GM21528 (cell line): ENCODE measurements around the gene RND1.
A peak's percentile ranks its signal among the peaks of the same experiment; 100 is the strongest.
"Not testable (repeated sequence)": the region's sequence is repeated elsewhere in the genome, so short reads cannot be mapped to it uniquely, and the experiment has no call there.

Experiments used
- ATAC-seq: cut with Tn5 transposase; IDR thresholded peaks from one replicate; pipeline ENCODE4 v1.9.1; 2021; ENCODE audit warnings: mild to moderate bottlenecking, moderate library complexity; ENCODE audit not compliant: unreplicated experiment, low FRiP score

Gene RND1

GRCh38 chr12:48869191-48869590 lies 3.5 kb upstream of the RND1 start:
- ATAC-seq: no peak

DNA sequence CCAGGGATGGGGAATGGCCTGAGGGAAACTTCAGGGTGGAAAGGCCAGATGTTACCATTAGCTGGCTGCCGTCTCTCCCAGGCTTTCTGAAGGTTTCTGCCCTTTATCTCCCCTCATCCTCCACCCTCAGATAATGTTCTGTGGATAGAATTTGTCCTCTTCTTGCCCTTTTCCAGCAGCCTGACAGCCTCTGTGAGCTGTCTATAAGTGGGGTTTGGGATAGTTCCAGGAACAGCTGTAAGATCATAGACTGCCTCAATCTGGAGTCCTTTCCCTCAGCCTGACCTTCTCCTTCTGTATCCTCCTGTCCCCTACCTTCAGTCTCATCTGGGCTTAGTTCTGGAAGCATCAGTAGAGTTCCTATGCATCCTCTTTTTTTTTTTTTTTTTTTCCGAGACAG lies 2.8 kb upstream of the RND1 start:
- ATAC-seq: no peak

DNA sequence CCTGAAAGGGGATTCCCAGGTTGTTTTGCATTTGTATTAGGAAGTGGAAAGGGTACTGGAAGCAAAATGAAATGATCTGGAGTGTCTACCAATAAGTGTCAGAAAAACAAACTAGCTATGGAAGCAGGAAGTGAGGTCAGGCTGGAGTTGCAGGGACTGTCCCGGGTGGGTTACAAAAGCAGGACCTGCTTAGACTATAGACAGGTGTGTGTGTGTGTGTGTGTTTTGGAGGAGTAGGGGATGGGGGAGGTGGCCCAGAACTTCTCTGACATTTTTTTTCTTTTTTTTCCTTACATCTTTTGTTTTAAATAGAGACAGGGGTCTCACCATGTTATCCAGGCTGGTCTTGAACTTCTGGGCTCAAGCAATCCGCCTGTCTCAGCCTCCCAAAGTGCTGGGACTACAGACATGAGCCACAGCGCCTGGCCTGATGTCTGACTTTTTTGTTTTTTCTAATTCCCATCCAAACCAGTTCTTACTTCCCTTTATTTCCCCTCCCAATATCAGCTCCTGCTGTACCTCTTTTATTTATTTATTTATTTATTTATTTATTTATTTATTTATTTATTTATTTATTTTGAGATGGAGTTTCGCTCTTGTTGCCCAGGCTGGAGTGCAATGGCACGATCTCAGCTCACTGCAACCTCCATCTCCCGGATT lies 512 bp upstream of the RND1 start:
- ATAC-seq: no peak

GRCh38 chr12:48863291-48863690 lies 2.4 kb downstream of the RND1 start:
- no peak for ATAC-seq

DNA sequence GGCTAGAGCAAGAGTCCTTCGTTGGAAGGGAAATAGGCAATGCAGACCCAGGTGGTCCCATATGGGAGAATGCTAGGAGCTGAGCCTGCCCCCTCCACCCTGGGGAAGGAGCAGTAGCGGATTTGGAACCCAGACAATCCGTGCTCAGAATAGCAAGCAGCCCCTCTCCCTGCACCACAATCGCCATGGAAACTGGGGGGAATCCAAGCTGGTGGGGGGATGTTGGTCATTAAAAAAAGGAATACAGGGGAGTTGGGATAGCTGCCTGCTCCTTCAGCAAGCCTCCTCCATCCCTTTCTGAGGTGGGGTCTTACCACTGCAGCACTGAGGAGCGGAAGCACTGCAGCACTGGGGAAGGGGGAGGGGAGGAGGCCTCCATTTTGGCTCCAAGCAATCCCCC lies 2.9 kb downstream of the RND1 start:
- ATAC-seq: no peak

DNA sequence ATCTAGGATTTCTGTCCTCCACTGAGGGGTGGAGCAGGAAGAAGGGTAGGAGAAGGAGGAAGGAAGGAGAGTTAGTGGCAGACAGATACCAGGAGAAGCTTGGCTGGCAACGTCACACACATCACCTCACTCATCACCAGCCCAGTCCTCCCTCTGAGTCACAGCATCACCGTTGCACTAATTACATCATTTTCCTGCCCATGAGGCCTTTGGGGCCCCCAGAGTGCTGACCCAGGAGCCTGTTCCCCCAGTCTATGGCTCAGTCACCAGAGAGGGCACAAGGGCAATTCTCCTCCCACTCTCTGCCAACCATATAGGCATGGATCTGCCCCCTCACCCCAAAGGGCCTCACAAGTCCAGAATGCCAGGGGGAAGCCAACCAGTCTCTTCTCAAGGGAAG lies 4.6 kb downstream of the RND1 start:
- ATAC-seq: no peak

DNA sequence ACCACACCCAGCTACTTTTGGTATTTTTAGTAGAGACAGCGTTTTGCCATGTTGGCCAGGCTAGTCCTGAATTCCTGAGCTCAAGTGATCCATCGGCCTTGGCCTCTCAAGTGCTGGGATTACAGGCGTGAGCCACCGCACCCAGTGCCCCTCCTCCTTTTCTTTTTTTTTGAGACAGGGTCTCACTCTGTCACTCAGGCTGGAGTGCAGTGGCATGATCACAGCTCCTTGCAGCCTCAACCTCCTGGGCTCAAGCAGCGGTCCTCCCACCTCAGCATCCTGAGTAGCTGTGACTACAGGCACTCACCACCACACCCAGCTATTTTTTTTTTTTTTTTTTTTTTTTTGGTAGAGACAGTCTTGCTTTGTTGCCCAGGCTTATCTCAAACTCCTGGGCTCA lies 5.4 kb downstream of the RND1 start:
- ATAC-seq: not testable (repeated sequence)

DNA sequence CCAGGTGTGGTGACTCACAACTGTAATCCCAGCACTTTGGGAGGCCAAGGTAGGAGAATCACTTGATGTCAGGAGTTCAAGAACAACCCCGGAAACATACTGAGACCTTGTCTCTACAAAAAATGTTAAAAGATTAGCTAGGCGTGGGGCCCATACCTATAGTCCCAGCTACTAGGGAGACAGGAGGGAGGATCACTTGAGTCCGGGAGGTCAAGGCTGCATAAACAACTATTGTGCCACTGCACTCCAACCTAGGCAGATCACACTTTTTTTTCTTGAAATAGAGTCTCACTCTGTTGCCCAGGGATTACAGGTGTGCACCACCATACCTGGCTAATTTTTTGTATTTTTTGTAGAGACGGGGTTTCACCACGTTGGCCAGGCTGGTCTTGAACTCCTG lies 6.1 kb downstream of the RND1 start:
- no peak for ATAC-seq

- ATAC-seq: no peak
Measured at GRCh38 chr12:48858043-48858442, 7.6 kb downstream of the RND1 start.

DNA sequence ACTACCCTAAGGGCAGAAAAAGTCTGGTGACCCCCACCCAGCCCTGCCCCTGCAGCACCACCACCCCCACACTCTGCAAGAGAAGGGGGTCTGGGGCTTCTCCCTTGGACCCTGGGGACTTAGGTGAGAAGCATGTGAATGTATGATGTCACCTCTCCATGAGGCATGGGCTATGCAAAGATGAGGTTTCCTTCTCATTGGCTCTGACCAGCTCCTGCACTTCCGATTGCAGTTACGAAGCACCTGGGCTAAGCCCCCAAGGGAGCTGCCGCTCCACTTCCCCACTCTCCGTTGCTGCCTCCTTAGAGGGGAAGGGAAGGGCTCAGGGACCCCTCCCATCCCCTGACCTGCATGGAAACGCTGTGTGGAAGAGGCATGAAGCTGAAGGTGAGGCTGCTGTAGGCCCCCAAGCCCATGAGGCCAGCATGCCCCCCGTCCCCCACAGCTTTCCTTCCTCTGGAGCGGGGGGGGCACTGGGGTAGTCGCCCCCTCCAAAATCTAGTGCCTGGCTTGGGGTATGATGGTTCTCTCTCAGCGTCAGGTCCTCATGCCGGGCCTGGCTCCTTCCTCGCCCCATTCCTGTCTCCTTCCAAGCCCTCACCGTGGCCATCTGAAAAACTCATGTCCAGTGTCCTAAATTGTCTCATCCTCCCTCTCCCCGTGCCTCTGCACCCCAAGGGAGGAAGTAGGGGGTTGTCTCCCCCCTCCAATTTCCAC lies 8.2 kb downstream of the RND1 start:
- no peak for ATAC-seq

GRCh38 chr12:48856379-48856778 lies 9.3 kb downstream of the RND1 start:
- no peak for ATAC-seq

- ATAC-seq: not testable (repeated sequence)
Measured at GRCh38 chr12:48854932-48855331, 10.7 kb downstream of the RND1 start.

DNA sequence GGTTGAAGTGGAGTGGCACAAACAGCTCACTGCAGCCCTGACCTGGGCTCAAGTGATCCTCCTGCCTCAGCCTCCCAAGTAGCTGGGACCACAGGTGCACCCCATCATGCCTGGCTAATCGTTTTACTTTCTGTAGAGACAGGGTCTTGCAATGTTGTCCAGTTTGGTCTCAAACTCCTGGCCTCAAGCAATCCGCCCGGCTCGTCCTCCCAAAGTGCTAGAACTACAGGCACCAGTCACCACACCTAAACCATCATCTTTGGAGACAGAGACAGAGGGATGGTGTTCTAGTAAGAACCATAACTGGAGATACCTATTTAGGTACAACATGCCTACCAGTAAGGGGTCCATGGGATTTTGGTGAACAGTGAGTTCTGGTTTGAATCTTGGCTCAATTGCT lies 11.2 kb downstream of the RND1 start:
- no peak for ATAC-seq

DNA sequence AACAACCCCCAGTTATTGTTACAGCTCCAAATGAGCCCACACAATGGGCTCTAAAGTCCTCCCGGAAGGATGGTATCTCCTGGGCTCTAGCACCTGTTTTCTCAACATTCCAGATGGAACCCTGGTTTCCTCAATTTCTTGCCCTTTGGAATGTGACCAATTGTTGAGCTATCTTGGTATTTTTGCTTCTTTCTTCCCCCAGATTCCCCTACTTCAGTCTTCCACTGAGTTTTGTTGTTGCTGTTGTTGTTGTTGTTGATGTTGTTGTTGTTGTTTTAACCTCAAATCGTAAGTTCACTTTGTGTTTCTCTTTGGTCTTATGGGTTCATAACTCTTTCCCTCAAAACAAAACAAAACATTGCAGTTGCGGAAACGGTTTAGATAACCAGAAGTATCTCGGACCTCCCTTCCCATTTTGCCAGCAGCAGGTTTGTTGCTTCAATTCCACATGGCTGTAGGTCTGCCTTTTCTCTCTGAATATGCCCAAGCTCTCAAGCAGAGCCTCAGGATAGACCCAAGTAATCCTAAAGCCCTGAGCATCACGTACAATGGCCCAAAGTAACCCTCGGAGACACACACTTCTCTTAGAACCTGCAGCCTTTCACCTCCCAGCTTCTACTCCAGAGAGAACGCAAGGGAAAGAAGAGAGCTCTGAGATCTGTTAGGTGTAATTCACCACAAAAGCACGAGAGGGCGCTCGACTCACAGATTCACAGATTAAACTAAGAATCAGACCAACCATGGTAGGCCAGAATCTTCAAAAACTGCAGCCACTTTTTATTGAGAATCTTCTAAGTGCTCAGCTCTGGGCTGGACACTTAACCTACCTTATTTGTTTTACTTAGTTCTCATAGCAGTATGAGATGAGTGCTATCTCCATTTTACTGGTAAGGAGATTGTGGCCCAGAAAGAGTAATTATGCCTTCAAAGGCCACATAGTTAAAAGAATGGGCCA lies 12.7 kb downstream of the RND1 start:
- no peak for ATAC-seq

- ATAC-seq: peak; percentile 93
Measured at GRCh38 chr12:48851883-48852733, 13.6 kb downstream of the RND1 start, which contains the start of gene DDX23. DDX23 (minus strand) TSS chr12:48852163; CDS start chr12:48845782, 6,381 bp downstream.

- ATAC-seq: not testable (repeated sequence)
Measured at GRCh38 chr12:48842021-48842420, 23.6 kb downstream of the RND1 start.

- no peak for ATAC-seq
Measured at GRCh38 chr12:48838048-48838447, 27.6 kb downstream of the RND1 start.

DNA sequence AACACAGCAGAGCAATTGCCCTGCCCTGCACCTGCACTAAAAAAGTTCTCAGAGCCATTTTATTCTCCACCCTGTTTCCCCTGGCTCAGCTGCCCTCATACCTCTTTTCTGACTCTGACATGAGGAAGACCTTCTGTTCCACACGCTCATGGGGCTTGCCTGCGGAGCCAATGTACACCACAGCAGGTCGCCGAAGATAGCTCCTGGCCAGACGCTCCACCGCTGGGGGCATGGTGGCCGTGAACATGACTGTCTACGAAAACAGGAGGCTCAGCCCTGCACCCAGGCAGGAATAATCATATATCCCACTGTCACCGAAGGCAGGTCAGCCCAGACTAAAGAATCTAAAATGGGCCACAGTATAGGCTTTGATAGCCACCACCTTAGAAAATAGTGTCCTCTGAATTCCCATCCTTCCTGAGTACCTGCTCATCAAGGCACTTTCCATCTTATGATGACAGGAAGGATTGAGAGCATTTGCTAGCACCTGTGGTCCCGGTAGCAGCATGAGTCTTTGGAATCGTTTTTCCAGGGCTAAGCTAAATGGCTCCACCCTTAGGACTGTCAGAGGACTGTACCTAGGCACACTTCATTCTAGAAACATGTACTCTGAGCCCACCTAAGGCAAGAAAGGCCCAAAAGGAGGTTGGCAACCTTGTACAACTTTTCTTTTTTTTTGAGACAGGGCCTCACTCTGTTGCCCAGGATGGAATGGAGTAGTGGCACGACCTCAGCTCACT lies 33.2 kb downstream of the RND1 start:
- ATAC-seq: no peak

DNA sequence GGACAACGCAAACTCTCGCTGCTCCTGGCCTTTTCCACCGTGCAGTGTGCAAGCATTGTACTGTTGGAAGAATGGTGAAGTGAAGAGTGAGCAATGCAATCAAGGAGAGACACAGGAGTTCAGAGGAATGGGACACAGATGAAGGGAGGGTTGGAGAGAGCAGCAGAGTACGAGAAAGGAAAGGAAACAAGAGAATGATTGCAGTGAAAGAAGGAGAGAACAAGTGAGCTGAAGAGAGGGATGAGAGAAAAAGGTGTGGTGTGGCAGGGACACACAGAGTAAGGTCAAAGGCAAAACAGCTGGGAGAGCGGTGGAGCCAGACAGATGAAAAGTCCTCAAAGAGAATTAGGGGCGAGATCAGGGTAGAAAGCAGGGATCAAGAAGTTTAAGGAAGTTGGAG lies 34.4 kb downstream of the RND1 start:
- ATAC-seq: no peak
